H1 (cell line): ENCODE measurements around the gene LCE3B. TPM values are rescaled to one million over a fixed set of nuclear protein-coding genes. Genes with fewer than 3 reads are reported as not detected.

Source experiments
- CTCF ChIA-PET: fragments of 300-600 bp; sonication (Branson Sonifier 250); formaldehyde crosslinking; loops from one replicate; lab custom pipeline; 2021; ENCODE audit not compliant: partially characterized antibody; lab: Charles Lee
- POLR2A ChIA-PET: fragments of 300-600 bp; sonication (Branson Sonifier 250); formaldehyde crosslinking; loops from one replicate; lab custom pipeline; 2021; ENCODE audit warnings: inconsistent platforms; ENCODE audit not compliant: partially characterized antibody; lab: Charles Lee
- DNase-seq, 2 experiments: peaks; one replicate each; pipeline versions ENCODE4 v3.0.0 to v3.0.0-alpha.2; 2010 to 2022; ENCODE audit warnings: low spot score in 2 of 2, low read depth in 1 of 2, mixed read lengths in 1 of 2
- FAIRE-seq: peaks from 2 replicates; lab custom pipeline; 2011; peaks lifted over from hg19 to GRCh38; lab: Jason Lieb, UNC
- H2AFZ ChIP-seq: 2 replicates; pipeline ENCODE4 v1.8.1; 2012; ENCODE audit warnings: low read length, inconsistent platforms
- H2AK5ac ChIP-seq: 2 replicates; pipeline ENCODE4 v1.6.1; 2013; ENCODE audit warnings: low read depth, low read length
- H2BK120ac ChIP-seq: replicated peaks from 2 replicates; pipeline ENCODE3; 2013; ENCODE audit warnings: low read depth, low read length, inconsistent platforms
- H2BK12ac ChIP-seq: 2 replicates; pipeline ENCODE4 v1.6.1; 2013; ENCODE audit warnings: low read depth, low read length
- H2BK15ac ChIP-seq: 2 replicates; pipeline ENCODE4 v1.6.1; 2013; ENCODE audit warnings: low read length
- H2BK20ac ChIP-seq: 2 replicates; pipeline ENCODE4 v1.6.1; 2013; ENCODE audit warnings: low read length
- H2BK5ac ChIP-seq: 2 replicates; pipeline ENCODE4 v1.6.1; 2013; ENCODE audit warnings: low read depth, low read length
- H3K14ac ChIP-seq: 2 replicates; pipeline ENCODE4 v1.6.1; 2013; ENCODE audit warnings: inconsistent platforms; ENCODE audit not compliant: insufficient read length
- H3K18ac ChIP-seq: 2 replicates; pipeline ENCODE4 v1.6.1; 2013; ENCODE audit warnings: low read length; ENCODE audit errors: extremely low read depth
- H3K23ac ChIP-seq: 2 replicates; pipeline ENCODE4 v1.6.1; 2013; ENCODE audit warnings: inconsistent platforms; ENCODE audit not compliant: insufficient read length
- H3K23me2 ChIP-seq: 2 replicates; pipeline ENCODE4 v1.6.1; 2013; ENCODE audit warnings: low read depth, low read length
- H3K27ac ChIP-seq: 2 replicates; pipeline ENCODE4 v1.6.1; 2011; ENCODE audit warnings: low read depth, low read length, inconsistent platforms
- H3K27me3 ChIP-seq, 4 experiments: replicated peaks in 1 of 4; 1 replicate in 1 of 4; 2 replicates in 3 of 4; pipeline versions ENCODE4 v1.6.1 to v1.8.1; 2011 to 2013; ENCODE audit warnings: low read length in 3 of 4, mild to moderate bottlenecking in 3 of 4, inconsistent platforms in 2 of 4, mixed read lengths in 2 of 4, moderate library complexity in 1 of 4; ENCODE audit not compliant: control insufficient read depth in 3 of 4, insufficient read depth in 3 of 4; ENCODE audit errors: extremely low read depth in 1 of 4
- H3K36me3 ChIP-seq, 4 experiments: 2 replicates each; pipeline versions ENCODE4 v1.6.1 to v1.8.1; 2011 to 2013; ENCODE audit warnings: mild to moderate bottlenecking in 4 of 4, low read length in 3 of 4, moderate library complexity in 2 of 4, control low read depth in 1 of 4, inconsistent platforms in 1 of 4; ENCODE audit not compliant: insufficient read depth in 4 of 4, control insufficient read depth in 2 of 4
- H3K4ac ChIP-seq: replicated peaks from 2 replicates; pipeline ENCODE3; 2013; ENCODE audit warnings: low read length, low read depth, mixed read lengths, inconsistent platforms; ENCODE audit not compliant: insufficient read length
- H3K4me1 ChIP-seq, 4 experiments: replicated peaks in 1 of 4; 1 replicate in 1 of 4; 2 replicates in 3 of 4; pipeline versions ENCODE4 v1.6.1 to v1.8.1; 2011 to 2013; ENCODE audit warnings: low read length in 3 of 4, inconsistent platforms in 2 of 4, mixed read lengths in 1 of 4; ENCODE audit not compliant: insufficient read depth in 4 of 4, control insufficient read depth in 3 of 4
- H3K4me2 ChIP-seq, 2 experiments: 2 replicates each; pipeline versions ENCODE4 v1.6.1 to v1.8.1; 2011 to 2013; ENCODE audit warnings: low read depth in 2 of 2, low read length in 2 of 2, control low read depth in 1 of 2, inconsistent platforms in 1 of 2, mild to moderate bottlenecking in 1 of 2; ENCODE audit not compliant: insufficient read depth in 1 of 2
- H3K4me3 ChIP-seq, 4 experiments: fragments of 200-600, 300-600 bp in 1 of 4; sonication (generic), shearing (Covaris generic), sonication (Bioruptor Twin) in 1 of 4; 2 replicates each; pipeline versions ENCODE4 v1.5.1 to v1.8.1; 2011 to 2016; ENCODE audit warnings: low read length in 4 of 4, low read depth in 3 of 4, control low read depth in 2 of 4, inconsistent platforms in 2 of 4, mild to moderate bottlenecking in 2 of 4, mixed read lengths in 1 of 4, moderate library complexity in 1 of 4; ENCODE audit not compliant: insufficient read depth in 2 of 4; ENCODE audit errors: extremely low read depth in 1 of 4
- H3K56ac ChIP-seq: replicated peaks from 2 replicates; pipeline ENCODE3; 2013; ENCODE audit warnings: low read depth, mild to moderate bottlenecking, mixed read lengths, low read length, inconsistent platforms; ENCODE audit not compliant: insufficient read length
- H3K79me1 ChIP-seq: 2 replicates; pipeline ENCODE4 v1.6.1; 2013; ENCODE audit warnings: low read depth, low read length, control low read depth
- H3K79me2 ChIP-seq, 2 experiments: 2 replicates each; pipeline versions ENCODE4 v1.6.1 to v1.8.1; 2012 to 2013; ENCODE audit warnings: low read length in 2 of 2, mild to moderate bottlenecking in 2 of 2, inconsistent platforms in 1 of 2; ENCODE audit not compliant: insufficient read depth in 2 of 2, control insufficient read depth in 1 of 2
- H3K9ac ChIP-seq, 4 experiments: replicated peaks in 1 of 4; 1 replicate in 1 of 4; 2 replicates in 3 of 4; pipeline versions ENCODE4 v1.6.1 to v1.8.1; 2011 to 2013; ENCODE audit warnings: low read depth in 3 of 4, low read length in 3 of 4, control low read depth in 2 of 4, mild to moderate bottlenecking in 2 of 4, moderate library complexity in 2 of 4, inconsistent platforms in 1 of 4; ENCODE audit errors: extremely low read depth in 1 of 4
- H3K9me3 ChIP-seq, 2 experiments: 2 replicates each; pipeline versions ENCODE4 v1.6.1 to v1.8.1; 2012 to 2013; ENCODE audit warnings: mild to moderate bottlenecking in 2 of 2, moderate library complexity in 2 of 2, control low read depth in 1 of 2, inconsistent platforms in 1 of 2, low read depth in 1 of 2, low read length in 1 of 2, mixed read lengths in 1 of 2; ENCODE audit not compliant: insufficient read depth in 2 of 2
- H4K20me1 ChIP-seq, 2 experiments: replicated peaks in 1 of 2; 2 replicates each; pipeline versions ENCODE3 to v1.8.1; 2011 to 2013; ENCODE audit warnings: inconsistent platforms in 2 of 2, low read length in 2 of 2, mild to moderate bottlenecking in 1 of 2; ENCODE audit not compliant: insufficient read depth in 2 of 2, control insufficient read depth in 1 of 2
- H4K5ac ChIP-seq: 2 replicates; pipeline ENCODE4 v1.6.1; 2013; ENCODE audit warnings: low read length, low read depth, mixed read lengths, inconsistent platforms; ENCODE audit not compliant: insufficient read length
- H4K8ac ChIP-seq: 2 replicates; pipeline ENCODE4 v1.8.0; 2013; ENCODE audit warnings: mild to moderate bottlenecking, moderate library complexity, low read length, inconsistent platforms; ENCODE audit not compliant: insufficient read depth; ENCODE audit errors: extremely low read depth
- H4K91ac ChIP-seq: replicated peaks from 2 replicates; pipeline ENCODE3; 2013; ENCODE audit warnings: low read length, mixed read lengths, inconsistent platforms; ENCODE audit not compliant: insufficient read length
- EZH2 ChIP-seq: fragments of 200-600 bp; sonication (generic); IDR thresholded peaks from 2 replicates; pipeline ENCODE4 v1.7.1; 2012; ENCODE audit warnings: low read depth, mild to moderate bottlenecking, moderate library complexity, low read length, inconsistent platforms; ENCODE audit not compliant: severe bottlenecking
- NANOG ChIP-seq: IDR thresholded peaks from 2 replicates; pipeline ENCODE4 v1.6.1; 2011; ENCODE audit warnings: low read length, low read depth, mild to moderate bottlenecking, inconsistent platforms; ENCODE audit not compliant: insufficient read depth, poor library complexity, severe bottlenecking
- SP2 ChIP-seq: IDR thresholded peaks from 2 replicates; pipeline ENCODE4 v1.6.1; 2012; ENCODE audit warnings: mild to moderate bottlenecking, low read length, inconsistent platforms
- WGBS, 2 experiments: shearing (Covaris generic) in 1 of 2; methylation state at CpG; one replicate each; pipeline versions ENCODE4 v1.1.6 to v1.1.7; 2013 to 2015; ENCODE audit warnings: low lambda C conversion rate in 2 of 2, mixed read lengths in 2 of 2, inconsistent platforms in 1 of 2, low coverage in 1 of 2, missing lambda C conversion rate in 1 of 2; ENCODE audit not compliant: insufficient replicate concordance in 2 of 2, insufficient coverage in 1 of 2, insufficient read length in 1 of 2; ENCODE audit errors: extremely low coverage in 1 of 2, missing lambda C conversion rate in 1 of 2; 5-methylcytosine and 5-hydroxymethylcytosine counted together
- polyA plus RNA-seq, 7 experiments: library from polyadenylated mRNA; depleted of rRNA in 3 of 7; stranded (reverse) in 5 of 7; unstranded in 2 of 7; fragments of >200 nt in 5 of 7; fragments of 200-250 nt in 2 of 7; gene quantifications; 1 replicate in 5 of 7; 2 replicates in 1 of 7; 4 replicates in 1 of 7; pipeline versions ENCODE4 v1.2.1 to v1.2.3, GENCODE V29; 2011 to 2013; ENCODE audit warnings: missing spikeins in 2 of 7, mixed read lengths in 2 of 7
- total RNA-seq: library from RNA; stranded (reverse); fragmentation: NEBNext Ultra II Directional; extraction: Animal tissue kit (Norgen Biotek cat#: 25700); gene quantifications from 2 replicates; pipeline ENCODE4 v1.2.1, GENCODE V29; 2021

The LCE3B gene
- total and polyA plus RNA-seq, 2 of the 8 experiments (the other 6 are each of a cell fraction or from before 2014, with no cell fraction given), result not detected

DNA sequence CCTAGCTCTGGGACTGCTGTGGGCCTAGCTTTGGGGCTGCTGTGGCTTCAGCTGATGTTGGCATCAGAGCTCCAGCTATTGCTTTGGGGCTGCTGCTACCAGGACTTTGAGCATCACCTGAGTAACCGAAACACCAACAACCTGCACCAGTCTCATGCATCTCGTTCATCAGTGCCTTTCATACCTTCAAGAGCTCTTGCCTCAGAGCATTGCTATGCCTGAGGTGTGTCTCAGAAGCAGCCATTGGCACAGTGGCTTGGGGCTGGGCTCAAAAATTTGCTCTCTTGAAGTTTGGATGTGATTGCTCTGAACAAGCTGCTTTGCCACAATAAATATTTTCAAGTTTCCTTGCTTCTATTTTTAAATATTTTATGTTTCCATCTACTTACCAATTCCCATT, 42.8 kb downstream of the LCE3B start:
- H2BK120ac ChIP-seq, result no peak overlapping the region
- CTCF ChIA-PET, result interaction anchor here (1.0 kb wide), 1 partner anchor 16 kb away, joined by 3 read pairs; no protein-coding TSS in a partner anchor
- H3K18ac ChIP-seq, result no peak overlapping the region
- POLR2A ChIA-PET, result no interaction called here
- H3K23ac ChIP-seq, result no peak overlapping the region
- no peak overlapping the region for H4K8ac ChIP-seq
- H2AK5ac ChIP-seq, result no peak overlapping the region
- no peak for DNase-seq
- H3K4me2 ChIP-seq, result no peak overlapping the region
- peaks cover 62 to 64% of the 10 kb centered on the region in 2 experiments for H3K9me3 ChIP-seq
- H3K36me3 ChIP-seq, result no peaks in the 10 kb centered on the region
- no peak overlapping the region for H2BK12ac ChIP-seq
- no peaks in the 10 kb centered on the region for H3K79me1 ChIP-seq
- no peak overlapping the region for H4K91ac ChIP-seq
- no peaks in the 10 kb centered on the region for H3K79me2 ChIP-seq
- no peak overlapping the region for H3K4me3 ChIP-seq
- WGBS, 2 experiments, result 74% methylated on average over 2 of the region's 2 CpGs; no CpG with 5 or more reads in 1 of the 2 experiments
- no peak for FAIRE-seq
- no peak overlapping the region for H3K27ac ChIP-seq
- no peak overlapping the region for H3K4ac ChIP-seq
- no peak overlapping the region for H2BK15ac ChIP-seq
- H3K23me2 ChIP-seq, result no peaks in the 10 kb centered on the region
- H4K5ac ChIP-seq, result no peak overlapping the region
- H2AFZ ChIP-seq, result no peak overlapping the region
- no peak overlapping the region for H2BK5ac ChIP-seq
- no peak overlapping the region for H3K56ac ChIP-seq
- H3K9ac ChIP-seq, result no peak overlapping the region
- no peaks in the 10 kb centered on the region for H3K27me3 ChIP-seq
- H3K14ac ChIP-seq, result no peak overlapping the region
- no peaks in the 10 kb centered on the region for H4K20me1 ChIP-seq
- H2BK20ac ChIP-seq, result no peak overlapping the region
- no peak for TF ChIP-seq NANOG
- no peak for TF ChIP-seq EZH2
- no peak for TF ChIP-seq SP2
- no peaks in the 10 kb centered on the region for H3K4me1 ChIP-seq
